Astrocyte (in vitro differentiated cells and primary cell): ENCODE data around the gene GALNT1. TPM values are rescaled to one million over a fixed set of nuclear protein-coding genes. Genes with fewer than 3 reads are reported as not detected.

Experiments used
- DNase-seq: peaks from one replicate; pipeline ENCODE4 v3.0.0-alpha.2; 2010; ENCODE audit warnings: low read depth
- FAIRE-seq: peaks from 2 replicates; lab custom pipeline; 2011; peaks lifted over from hg19 to GRCh38; lab: Jason Lieb, UNC
- H2AFZ ChIP-seq: 2 replicates; pipeline ENCODE4 v1.6.0; 2012; ENCODE audit warnings: low read depth, low read length, inconsistent platforms
- H3K27ac ChIP-seq: 2 replicates; pipeline ENCODE4 v1.5.1; 2011; ENCODE audit warnings: low read depth, low read length, inconsistent platforms
- H3K27me3 ChIP-seq: 2 replicates; pipeline ENCODE4 v1.6.0; 2011; ENCODE audit warnings: low read length, inconsistent platforms; ENCODE audit not compliant: insufficient read depth
- H3K36me3 ChIP-seq: 2 replicates; pipeline ENCODE4 v1.5.1; 2011; ENCODE audit warnings: low read length, inconsistent platforms; ENCODE audit not compliant: insufficient read depth
- H3K4me1 ChIP-seq: 2 replicates; pipeline ENCODE4 v1.5.1; 2011; ENCODE audit warnings: low read length, inconsistent platforms; ENCODE audit not compliant: insufficient read depth
- H3K4me2 ChIP-seq: 2 replicates; pipeline ENCODE4 v1.6.0; 2012; ENCODE audit warnings: low read length, inconsistent platforms
- H3K4me3 ChIP-seq: 2 replicates; pipeline ENCODE4 v1.5.1; 2011; ENCODE audit warnings: low read depth, mild to moderate bottlenecking, low read length, inconsistent platforms; ENCODE audit not compliant: insufficient read depth
- H3K79me2 ChIP-seq: 2 replicates; pipeline ENCODE4 v1.6.0; 2012; ENCODE audit warnings: mild to moderate bottlenecking, low read length, inconsistent platforms; ENCODE audit not compliant: insufficient read depth
- H3K9ac ChIP-seq: 2 replicates; pipeline ENCODE4 v1.6.0; 2012; ENCODE audit warnings: mild to moderate bottlenecking, low read length, inconsistent platforms
- H3K9me3 ChIP-seq: 2 replicates; pipeline ENCODE4 v1.5.1; 2012; ENCODE audit warnings: low read depth, mild to moderate bottlenecking, low read length, inconsistent platforms; ENCODE audit not compliant: insufficient read depth
- H4K20me1 ChIP-seq: 2 replicates; pipeline ENCODE4 v1.6.0; 2012; ENCODE audit warnings: low read length, inconsistent platforms; ENCODE audit not compliant: insufficient read depth
- H3K27ac Mint-ChIP-seq: one replicate; pipeline ENCODE4 v1.8.0; 2021; ENCODE audit warnings: mild to moderate bottlenecking, mixed read lengths; ENCODE audit not compliant: unreplicated experiment
- H3K27me3 Mint-ChIP-seq: one replicate; pipeline ENCODE4 v1.8.0; 2021; ENCODE audit warnings: low read depth, mixed read lengths; ENCODE audit not compliant: unreplicated experiment
- H3K36me3 Mint-ChIP-seq: one replicate; pipeline ENCODE4 v1.8.0; 2021; ENCODE audit warnings: low read depth, mixed read lengths; ENCODE audit not compliant: unreplicated experiment
- H3K4me1 Mint-ChIP-seq: one replicate; pipeline ENCODE4 v1.8.0; 2021; ENCODE audit warnings: low read depth, mixed read lengths; ENCODE audit not compliant: unreplicated experiment
- H3K4me3 Mint-ChIP-seq: one replicate; pipeline ENCODE4 v1.8.0; 2021; ENCODE audit warnings: mild to moderate bottlenecking, moderate library complexity, mixed read lengths; ENCODE audit not compliant: unreplicated experiment
- H3K9me3 Mint-ChIP-seq: one replicate; pipeline ENCODE4 v1.8.0; 2021; ENCODE audit warnings: mild to moderate bottlenecking, mixed read lengths; ENCODE audit not compliant: unreplicated experiment
- CTCF ChIP-seq: IDR thresholded peaks from 2 replicates; pipeline ENCODE4 v1.5.1; 2011; ENCODE audit warnings: low read depth, mild to moderate bottlenecking, inconsistent platforms, low read length, moderate library complexity; ENCODE audit not compliant: insufficient read depth
- EZH2 ChIP-seq: IDR thresholded peaks from 2 replicates; pipeline ENCODE4 v1.6.1; 2012; ENCODE audit warnings: mild to moderate bottlenecking, low read length, inconsistent platforms; ENCODE audit not compliant: insufficient read depth
- total RNA-seq: library from RNA; stranded (reverse); gene quantifications from 2 replicates; pipeline ENCODE4 v1.2.1, GENCODE V29; 2021

The GALNT1 gene
- total RNA-seq, 1 donor from 2014 or later, result 127 TPM

DNA sequence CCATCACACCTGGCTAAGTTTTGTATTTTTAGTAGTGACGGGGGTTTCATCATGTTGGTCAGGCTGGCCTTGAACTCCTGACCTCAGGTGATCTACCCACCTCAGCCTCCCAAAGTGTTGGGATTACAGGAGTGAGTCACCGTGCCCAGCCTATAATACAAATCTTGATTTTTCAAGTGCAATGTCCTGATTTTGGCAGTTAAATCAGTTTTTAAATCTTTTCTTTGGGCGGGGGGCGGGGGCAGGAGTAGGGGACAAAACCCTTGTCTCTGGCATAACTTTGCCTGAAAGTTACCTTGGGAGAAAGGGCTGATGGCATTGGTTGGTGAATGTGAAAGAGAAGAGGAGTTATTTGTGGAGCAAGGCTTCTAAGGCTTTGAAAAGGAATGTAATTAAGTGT is 12.3 kb downstream of the GALNT1 start:
- H3K9me3 ChIP-seq, result no peaks in the 10 kb centered on the region
- Mint-ChIP-seq H3K4me1 (peaks cover 2% of the 10 kb centered on the region), H3K36me3 (peaks cover 6% of the 10 kb centered on the region), H3K27ac (no peak overlapping the region), H3K4me3 (no peak overlapping the region), H3K9me3 (peaks cover 4% of the 10 kb centered on the region), H3K27me3 (no peaks in the 10 kb centered on the region)
- no peak overlapping the region for H3K9ac ChIP-seq
- no peak overlapping the region for H3K4me2 ChIP-seq
- no peak overlapping the region for H2AFZ ChIP-seq
- peaks cover 95% of the 10 kb centered on the region for H4K20me1 ChIP-seq
- no peak overlapping the region for H3K4me3 ChIP-seq
- H3K36me3 ChIP-seq, result no peaks in the 10 kb centered on the region
- FAIRE-seq (no peak), DNase-seq (no peak)
- H3K27me3 ChIP-seq, result no peaks in the 10 kb centered on the region
- H3K27ac ChIP-seq, result no peak overlapping the region
- H3K79me2 ChIP-seq, result peaks cover 98% of the 10 kb centered on the region
- no peaks in the 10 kb centered on the region for H3K4me1 ChIP-seq
- TF ChIP-seq EZH2, result no peak
- no peak for TF ChIP-seq CTCF

GRCh38 chr18:35597758-35598157 is 16.2 kb downstream of the GALNT1 start:
- no peaks in the 10 kb centered on the region for H3K4me1 ChIP-seq
- Mint-ChIP-seq H3K27ac (no peak overlapping the region), H3K4me1 (peaks cover 2% of the 10 kb centered on the region), H3K36me3 (peaks cover 13% of the 10 kb centered on the region), H3K4me3 (no peak overlapping the region), H3K27me3 (no peaks in the 10 kb centered on the region), H3K9me3 (peaks cover 12% of the 10 kb centered on the region)
- H3K27ac ChIP-seq, result no peak overlapping the region
- no peak overlapping the region for H3K4me2 ChIP-seq
- H3K4me3 ChIP-seq, result no peak overlapping the region
- H3K27me3 ChIP-seq, result no peaks in the 10 kb centered on the region
- no peaks in the 10 kb centered on the region for H3K36me3 ChIP-seq
- H4K20me1 ChIP-seq, result peaks cover 93% of the 10 kb centered on the region
- H3K79me2 ChIP-seq, result peaks cover 98% of the 10 kb centered on the region
- FAIRE-seq (no peak), DNase-seq (no peak)
- no peak overlapping the region for H3K9ac ChIP-seq
- TF ChIP-seq EZH2 (no peak), CTCF (no peak)
- H3K9me3 ChIP-seq, result no peaks in the 10 kb centered on the region
- no peak overlapping the region for H2AFZ ChIP-seq

DNA sequence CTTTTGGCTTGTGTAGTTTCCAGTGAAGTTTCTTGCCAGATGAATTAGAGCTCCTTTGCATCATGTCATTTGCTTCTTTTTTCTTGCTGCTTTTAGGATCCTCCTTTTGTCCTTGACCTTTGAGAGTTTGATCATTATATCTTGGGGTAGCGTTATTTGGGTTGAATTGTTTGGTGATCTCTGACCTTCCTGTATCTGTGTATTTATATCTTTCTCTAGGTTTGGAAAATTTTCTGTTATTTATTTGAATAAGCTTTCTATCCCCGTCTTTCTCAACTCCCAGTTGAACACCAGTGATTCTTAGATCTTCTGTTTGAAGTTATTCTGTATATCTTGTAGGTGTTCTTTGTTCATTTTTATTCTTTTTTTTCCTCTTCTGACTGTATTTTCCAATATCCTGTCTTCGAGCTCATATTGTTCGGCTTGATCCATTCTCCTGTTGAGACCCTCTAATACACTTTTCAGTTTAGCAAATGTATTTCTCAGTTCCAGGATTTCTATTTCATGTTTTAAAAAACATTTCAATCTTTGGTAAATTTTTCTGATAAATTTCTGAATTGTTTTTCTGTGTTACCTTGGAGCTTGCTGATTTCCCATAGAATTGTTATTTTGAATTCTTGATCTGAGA is 20.8 kb downstream of the GALNT1 start:
- no peak overlapping the region for H3K4me3 ChIP-seq
- FAIRE-seq (no peak), DNase-seq (no peak)
- TF ChIP-seq CTCF (no peak), EZH2 (no peak)
- H3K9ac ChIP-seq, result no peak overlapping the region
- Mint-ChIP-seq H3K27me3 (no peaks in the 10 kb centered on the region), H3K36me3 (peaks cover 10% of the 10 kb centered on the region), H3K4me1 (peaks cover 10% of the 10 kb centered on the region), H3K4me3 (no peak overlapping the region), H3K27ac (no peak overlapping the region), H3K9me3 (peaks cover 10% of the 10 kb centered on the region)
- H3K79me2 ChIP-seq, result peaks cover 98% of the 10 kb centered on the region
- no peak overlapping the region for H2AFZ ChIP-seq
- no peaks in the 10 kb centered on the region for H3K9me3 ChIP-seq
- H3K27me3 ChIP-seq, result no peaks in the 10 kb centered on the region
- peaks cover 7% of the 10 kb centered on the region for H3K4me1 ChIP-seq
- no peak overlapping the region for H3K4me2 ChIP-seq
- peaks cover 89% of the 10 kb centered on the region for H4K20me1 ChIP-seq
- no peak overlapping the region for H3K27ac ChIP-seq
- no peaks in the 10 kb centered on the region for H3K36me3 ChIP-seq
